ENCODE data around the gene PWWP2B. TPM values are rescaled to one million over a fixed set of nuclear protein-coding genes. Genes with fewer than 3 reads are reported as not detected.

PWWP2B gene
- polyA plus RNA-seq, 1 experiment = 2.7 TPM

GRCh38 chr10:132446661-132447445 lies 49.9 kb downstream of the PWWP2B start:
- Histone ChIP-seq H3K27me3 (ENCODE audit: control insufficient read depth, insufficient read depth, low read length) (no peaks in the 10 kb centered on the region), H3K4me3 (ENCODE audit: low read depth, low read length) (no peak overlapping the region), H3K36me3 (ENCODE audit: control insufficient read depth, insufficient read depth, low read length) (no peaks in the 10 kb centered on the region)
- ChIA-PET POLR2A (no interaction called here), CTCF (interaction anchor here (0.9 to 2.4 kb wide), 6 partner anchors 26 to 186 kb away, joined by 4 to 8 read pairs (median 6); no protein-coding TSS in a partner anchor)
- no peak for DNase-seq (ENCODE audit: low read depth)
- TF ChIP-seq CTCF (IDR thresholded peaks at IDR 0.05; ENCODE audit: insufficient read depth, low read depth, low read length) = peak; percentile 53

GRCh38 chr10:132447446-132448247 lies 50.6 kb downstream of the PWWP2B start:
- peak; percentile 13 for DNase-seq (ENCODE audit: low read depth)
- ChIA-PET CTCF (interaction anchor here (0.9 to 2.4 kb wide), 6 partner anchors 26 to 186 kb away, joined by 4 to 8 read pairs (median 6); no protein-coding TSS in a partner anchor), POLR2A (no interaction called here)
- no peak for TF ChIP-seq CTCF (IDR thresholded peaks at IDR 0.05; ENCODE audit: insufficient read depth, low read depth, low read length)
- H3K36me3 ChIP-seq (ENCODE audit: control insufficient read depth, insufficient read depth, low read length) = no peaks in the 10 kb centered on the region
- H3K27me3 ChIP-seq (ENCODE audit: control insufficient read depth, insufficient read depth, low read length) = no peaks in the 10 kb centered on the region
- no peak overlapping the region for H3K4me3 ChIP-seq (ENCODE audit: low read depth, low read length)

GRCh38 chr10:132448248-132448731 lies 51.3 kb downstream of the PWWP2B start:
- Histone ChIP-seq H3K4me3 (ENCODE audit: low read depth, low read length) (no peak overlapping the region), H3K36me3 (ENCODE audit: control insufficient read depth, insufficient read depth, low read length) (no peaks in the 10 kb centered on the region), H3K27me3 (ENCODE audit: control insufficient read depth, insufficient read depth, low read length) (no peaks in the 10 kb centered on the region)
- ChIA-PET CTCF (interaction anchor here (2.4 kb wide), 1 partner anchor 61 kb away, joined by 6 read pairs; no protein-coding TSS in a partner anchor), POLR2A (no interaction called here)
- no peak for TF ChIP-seq CTCF (IDR thresholded peaks at IDR 0.05; ENCODE audit: insufficient read depth, low read depth, low read length)
- DNase-seq (ENCODE audit: low read depth) = no peak

GRCh38 chr10:132449051-132449810 lies 52.2 kb downstream of the PWWP2B start:
- no peaks in the 10 kb centered on the region for H3K27me3 ChIP-seq (ENCODE audit: control insufficient read depth, insufficient read depth, low read length)
- no peak overlapping the region for H3K4me3 ChIP-seq (ENCODE audit: low read depth, low read length)
- CTCF ChIA-PET = no interaction called here
- TF ChIP-seq CTCF (IDR thresholded peaks at IDR 0.05; ENCODE audit: insufficient read depth, low read depth, low read length) = no peak
- H3K36me3 ChIP-seq (ENCODE audit: control insufficient read depth, insufficient read depth, low read length) = no peaks in the 10 kb centered on the region
- POLR2A ChIA-PET = no interaction called here
- DNase-seq (ENCODE audit: low read depth) = no peak
